ENCODE measurements around the gene TMUB2. TPM values are rescaled to one million over a fixed set of nuclear protein-coding genes. Genes with fewer than 3 reads are reported as not detected.

Gene TMUB2
- total and polyA plus RNA-seq, 9 of the 15 experiments (the other 6 are each of a cell fraction or from before 2014, with no cell fraction given), result 4.1 to 29.8 (median 16.3) TPM

DNA sequence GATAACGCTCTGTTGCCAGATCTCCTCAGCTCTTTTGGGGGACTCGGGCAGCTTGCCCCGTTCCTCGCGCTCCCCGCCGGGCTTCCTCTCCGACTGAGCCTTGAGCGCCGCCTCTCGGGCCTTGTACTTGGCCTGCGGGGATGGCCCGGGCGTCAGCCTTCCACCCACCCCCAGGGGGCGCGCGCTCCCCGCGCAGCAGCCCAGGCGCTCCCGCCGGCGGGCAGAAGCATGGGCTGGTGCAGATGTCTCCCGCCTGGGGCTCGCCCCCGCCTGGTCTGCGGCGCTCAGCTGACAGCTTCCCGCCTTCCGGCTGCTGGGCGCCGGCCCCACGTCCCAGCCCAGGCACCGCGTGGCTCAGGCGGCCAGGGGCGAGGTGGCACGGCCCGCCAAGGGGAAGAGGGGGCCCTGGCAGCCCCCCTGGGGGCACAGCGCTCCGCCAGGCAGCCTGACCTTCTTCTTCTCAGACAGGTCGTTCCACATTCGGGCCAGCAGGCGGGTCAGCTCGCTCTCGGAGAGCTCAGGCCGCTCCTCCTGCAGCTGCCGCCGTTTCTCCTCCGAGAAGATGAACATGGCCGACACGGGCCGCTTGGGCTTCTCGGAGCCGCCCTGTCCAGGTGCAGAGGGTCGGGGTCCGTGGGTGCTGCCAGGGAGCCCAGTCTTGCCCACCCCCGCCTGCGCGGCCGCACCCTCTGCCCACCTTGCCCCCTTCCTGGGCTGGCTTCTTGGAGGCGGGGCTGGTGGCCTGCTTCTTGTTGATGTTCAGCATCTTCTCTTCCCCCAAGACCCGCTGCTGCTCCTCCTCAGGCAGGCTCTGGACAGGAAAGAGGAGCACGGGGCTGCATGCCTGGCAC, 23.8 kb downstream of the TMUB2 start (continued):
- TF ChIP-seq ZNF778 (CRISPR knock-in tag; IDR thresholded peaks at IDR 0.05), result no peak
- TF ChIP-seq ZFX (CRISPR knock-in tag; IDR thresholded peaks at IDR 0.05), result peak; percentile 77
- TF ChIP-seq ZNF311 (CRISPR knock-in tag; IDR thresholded peaks at IDR 0.05), result no peak
- no peak for TF ChIP-seq CBX5 (IDR thresholded peaks at IDR 0.05; ENCODE audit: borderline replicate concordance, low read depth)
- TF ChIP-seq SETDB1 (IDR thresholded peaks at IDR 0.05; ENCODE audit: low read length), result peak; percentile 80
- TF ChIP-seq KAT7 (CRISPR knock-in tag; IDR thresholded peaks at IDR 0.05; ENCODE audit: borderline replicate concordance), result peak; percentile 70; the same call in 1 of the 2 replicates
- no peak for TF ChIP-seq NFRKB (IDR thresholded peaks at IDR 0.05; ENCODE audit: low read depth)
- no peak for TF ChIP-seq ARHGAP35 (IDR thresholded peaks at IDR 0.05; ENCODE audit: partially characterized antibody)
- TF ChIP-seq NR1H2 (CRISPR knock-in tag; IDR thresholded peaks at IDR 0.05), result no peak
- no peak for TF ChIP-seq ZNF766 (CRISPR knock-in tag; conservative IDR thresholded peaks at IDR 0.05)
- TF ChIP-seq POLR2G (IDR thresholded peaks at IDR 0.05; ENCODE audit: low read depth, low read length), result peak; percentile 79
- TF ChIP-seq, protein P1, sequence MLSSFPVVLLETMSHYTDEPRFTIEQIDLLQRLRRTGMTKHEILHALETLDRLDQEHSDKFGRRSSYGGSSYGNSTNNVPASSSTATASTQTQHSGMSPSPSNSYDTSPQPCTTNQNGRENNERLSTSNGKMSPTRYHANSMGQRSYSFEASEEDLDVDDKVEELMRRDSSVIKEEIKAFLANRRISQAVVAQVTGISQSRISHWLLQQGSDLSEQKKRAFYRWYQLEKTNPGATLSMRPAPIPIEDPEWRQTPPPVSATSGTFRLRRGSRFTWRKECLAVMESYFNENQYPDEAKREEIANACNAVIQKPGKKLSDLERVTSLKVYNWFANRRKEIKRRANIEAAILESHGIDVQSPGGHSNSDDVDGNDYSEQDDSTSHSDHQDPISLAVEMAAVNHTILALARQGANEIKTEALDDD (IDR thresholded peaks at IDR 0.05), result no peak
- TF ChIP-seq PREB (CRISPR knock-in tag; IDR thresholded peaks at IDR 0.05), result no peak
- peak; percentile 58; the same call in 1 of the 2 replicates for TF ChIP-seq ZNF395 (CRISPR knock-in tag; IDR thresholded peaks at IDR 0.05)
- no peak for TF ChIP-seq CCAR2 (IDR thresholded peaks at IDR 0.05; ENCODE audit: low read depth, low read length)
- TF ChIP-seq MCM5 (IDR thresholded peaks at IDR 0.05; ENCODE audit: low read depth), result no peak
- TF ChIP-seq BCOR (IDR thresholded peaks at IDR 0.05), result peak; percentile 49; the same call in 1 of the 2 replicates
- TF ChIP-seq CHD1 (IDR thresholded peaks at IDR 0.05; ENCODE audit: low read length), result no peak
- peak; percentile 97 for TF ChIP-seq CXXC5 (CRISPR knock-in tag; IDR thresholded peaks at IDR 0.05)
- TF ChIP-seq, protein P2, sequence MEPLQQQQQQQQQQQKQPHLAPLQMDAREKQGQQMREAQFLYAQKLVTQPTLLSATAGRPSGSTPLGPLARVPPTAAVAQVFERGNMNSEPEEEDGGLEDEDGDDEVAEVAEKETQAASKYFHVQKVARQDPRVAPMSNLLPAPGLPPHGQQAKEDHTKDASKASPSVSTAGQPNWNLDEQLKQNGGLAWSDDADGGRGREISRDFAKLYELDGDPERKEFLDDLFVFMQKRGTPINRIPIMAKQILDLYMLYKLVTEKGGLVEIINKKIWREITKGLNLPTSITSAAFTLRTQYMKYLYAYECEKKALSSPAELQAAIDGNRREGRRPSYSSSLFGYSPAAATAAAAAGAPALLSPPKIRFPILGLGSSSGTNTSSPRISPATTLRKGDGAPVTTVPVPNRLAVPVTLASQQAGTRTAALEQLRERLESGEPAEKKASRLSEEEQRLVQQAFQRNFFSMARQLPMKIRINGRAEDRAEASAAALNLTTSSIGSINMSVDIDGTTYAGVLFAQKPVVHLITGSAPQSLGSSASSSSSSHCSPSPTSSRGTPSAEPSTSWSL (CRISPR knock-in tag; IDR thresholded peaks at IDR 0.05; ENCODE audit: borderline replicate concordance), result no peak
- TF ChIP-seq NCOA4 (IDR thresholded peaks at IDR 0.05; ENCODE audit: partially characterized antibody), result no peak
- no peak for TF ChIP-seq CBX2 (IDR thresholded peaks at IDR 0.05; ENCODE audit: insufficient read depth, low read length, poor library complexity, severe bottlenecking)
- peak; percentile 79; the same call in 1 of the 2 replicates for TF ChIP-seq PTBP1 (IDR thresholded peaks at IDR 0.05; ENCODE audit: low read depth, low read length)
- TF ChIP-seq SNIP1 (IDR thresholded peaks at IDR 0.05; ENCODE audit: low read depth), result no peak
- peak; percentile 73 for TF ChIP-seq U2AF1 (optimal IDR thresholded peaks at IDR 0.05; ENCODE audit: low read depth, low read length)

Measured in K562 (cell line).